GM12878 (cell line): ENCODE results near the gene COL9A3. TPM values are rescaled to one million over a fixed set of nuclear protein-coding genes. Genes with fewer than 3 reads are reported as not detected.

Experiments used
- ATAC-seq: fragments of 200-7000 bp; cut with Tn5 transposase; 3 replicates; pipeline ENCODE4 v1.9.1; 2020; ENCODE audit warnings: mild to moderate bottlenecking, moderate library complexity
- BruUV-seq: library from RNA; stranded (reverse); fragments of 400-500 nt; replicated peaks from 2 replicates; lab custom pipeline; 2021; lab: Mats Ljungman, UMichigan
- CTCF ChIA-PET: fragments of 300-600 bp; sonication (Branson Sonifier 250); formaldehyde crosslinking; extraction: SDS; loops from one replicate; lab custom pipeline; 2021; ENCODE audit warnings: inconsistent platforms; lab: Yijun Ruan, JAX
- POLR2A ChIA-PET: fragments of 350-600 bp; formaldehyde crosslinking; extraction: SDS; loops from one replicate; lab custom pipeline; 2021; ENCODE audit warnings: inconsistent platforms; lab: Charles Lee
- RAD21 ChIA-PET: fragments of 300-600 bp; sonication (Branson Sonifier 250); formaldehyde crosslinking; loops from one replicate; lab custom pipeline; 2023; ENCODE audit warnings: antibody characterized with exemption; ENCODE audit not compliant: unreplicated experiment; lab: Charles Lee
- SMC1A ChIA-PET: fragments of 300-600 bp; sonication (Branson Sonifier 250); formaldehyde crosslinking; loops from one replicate; lab custom pipeline; 2023; ENCODE audit not compliant: unreplicated experiment, uncharacterized antibody; lab: Charles Lee
- DNase-seq: peaks from one replicate; pipeline ENCODE4 v3.0.0-alpha.2; 2011; ENCODE audit warnings: low read depth, low spot score
- FAIRE-seq: peaks from 3 replicates; lab custom pipeline; 2011; peaks lifted over from hg19 to GRCh38; lab: Jason Lieb, UNC
- H2AFZ ChIP-seq: 2 replicates; pipeline ENCODE4 v1.6.0; 2011; ENCODE audit warnings: low read depth, low read length, control low read depth; ENCODE audit not compliant: control insufficient read depth
- H3K27ac ChIP-seq: 2 replicates; pipeline ENCODE4 v1.5.1; 2011; ENCODE audit warnings: control low read depth; ENCODE audit not compliant: control insufficient read depth, insufficient read depth
- H3K27me3 ChIP-seq, 2 experiments: replicated peaks in 1 of 2; 2 replicates each; pipeline versions ENCODE4 v1.6.0 to v1.6.1; 2011; ENCODE audit warnings: low read length in 1 of 2; ENCODE audit not compliant: control insufficient read depth in 2 of 2, insufficient read depth in 2 of 2
- H3K36me3 ChIP-seq, 2 experiments: 2 replicates each; pipeline ENCODE4 v1.5.1; 2011; ENCODE audit warnings: low read length in 1 of 2; ENCODE audit not compliant: control insufficient read depth in 2 of 2, insufficient read depth in 2 of 2
- H3K4me1 ChIP-seq: 2 replicates; pipeline ENCODE4 v1.6.1; 2011; ENCODE audit warnings: mild to moderate bottlenecking, low read length, moderate library complexity, mixed read lengths; ENCODE audit not compliant: control insufficient read depth, insufficient read depth
- H3K4me2 ChIP-seq: 2 replicates; pipeline ENCODE4 v1.6.0; 2011; ENCODE audit warnings: control low read depth; ENCODE audit not compliant: control insufficient read depth, insufficient read depth
- H3K4me3 ChIP-seq: fragments of 200-600 bp; sonication (generic); 2 replicates; pipeline ENCODE4 v1.5.1; 2016
- H3K79me2 ChIP-seq: 2 replicates; pipeline ENCODE4 v1.6.0; 2011; ENCODE audit warnings: low read length; ENCODE audit not compliant: control insufficient read depth, insufficient read depth
- H3K9ac ChIP-seq: 2 replicates; pipeline ENCODE4 v1.8.0; 2011; ENCODE audit warnings: low read length, control low read depth, mixed read lengths; ENCODE audit not compliant: control insufficient read depth, insufficient read depth
- H3K9me3 ChIP-seq: replicated peaks from 3 replicates; pipeline ENCODE4 v1.5.1; 2011; ENCODE audit warnings: mild to moderate bottlenecking, low read length; ENCODE audit not compliant: control insufficient read depth, insufficient read depth
- H4K20me1 ChIP-seq: 2 replicates; pipeline ENCODE4 v1.6.0; 2011; ENCODE audit not compliant: control insufficient read depth, insufficient read depth
- E2F4 ChIP-seq: IDR thresholded peaks from 2 replicates; pipeline ENCODE4 v1.6.1; 2012; ENCODE audit warnings: low read depth, low read length, improper control_type of control experiment
- MYC ChIP-seq: IDR thresholded peaks from 2 replicates; pipeline ENCODE4 v1.6.1; 2011; ENCODE audit warnings: mild to moderate bottlenecking, low read length, moderate library complexity, inconsistent platforms; ENCODE audit not compliant: insufficient read depth, insufficient replicate concordance, insufficient read length, severe bottlenecking
- NR2F1 ChIP-seq: fragments of 450-650 bp; conservative IDR thresholded peaks from 2 replicates; pipeline ENCODE4 v1.6.1; 2017; ENCODE audit warnings: mild to moderate bottlenecking
- POLR2A ChIP-seq: IDR thresholded peaks from 2 replicates; pipeline ENCODE4 v1.6.1; 2011; ENCODE audit warnings: low read depth, mild to moderate bottlenecking, low read length
- POLR2AphosphoS5 ChIP-seq: IDR thresholded peaks from 2 replicates; pipeline ENCODE4 v1.6.1; 2011; ENCODE audit warnings: mild to moderate bottlenecking, low read length, inconsistent platforms
- POU2F2 ChIP-seq: IDR thresholded peaks from 3 replicates; pipeline ENCODE4 v1.6.1; 2011; ENCODE audit warnings: low read depth, mild to moderate bottlenecking, low read length, borderline replicate concordance
- SP1 ChIP-seq: IDR thresholded peaks from one replicate; pipeline ENCODE4 v1.6.1; 2011; ENCODE audit warnings: low read depth, low read length
- YY1 ChIP-seq: IDR thresholded peaks from 2 replicates; pipeline ENCODE4 v1.6.1; 2011; ENCODE audit warnings: low read depth, mild to moderate bottlenecking, low read length
- ZNF622 ChIP-seq: fragments of 450-650 bp; IDR thresholded peaks from 2 replicates; pipeline ENCODE4 v1.6.1; 2017; ENCODE audit warnings: mild to moderate bottlenecking, inconsistent platforms
- WGBS: methylation state at CpG from one replicate; pipeline ENCODE4 v1.1.6; 2016; ENCODE audit warnings: low lambda C conversion rate; ENCODE audit not compliant: insufficient replicate concordance, insufficient coverage; ENCODE audit errors: missing lambda C conversion rate; 5-methylcytosine and 5-hydroxymethylcytosine counted together
- in situ Hi-C: fragments of 300-500 bp; cut with MboI; formaldehyde crosslinking; loops from 9 replicates; pipeline ENCODE4 v1.14.3; 2018; ENCODE audit warnings: mixed read lengths
- intact Hi-C: fragments of 100-400 bp; cut with micrococcal nuclease; formaldehyde crosslinking; loops from one replicate; pipeline ENCODE4 v1.14.2; 2022; ENCODE audit not compliant: unreplicated experiment
- polyA plus RNA-seq, 11 experiments: library from polyadenylated mRNA; depleted of rRNA in 4 of 11; unstranded in 6 of 11; stranded (reverse) in 5 of 11; fragments of >200 nt; fragmentation: Nextera tagmentation in 4 of 11; fragmentation: Illumina TruSeq in 1 of 11; extraction: Ambion mirVana in 4 of 11; extraction: Trizol in 1 of 11; gene quantifications; 1 replicate in 1 of 11; 2 replicates in 10 of 11; pipeline versions ENCODE4 v1.2.1 to v1.2.3, GENCODE V29; 2011 to 2016; ENCODE audit warnings: inconsistent platforms in 2 of 11, missing spikeins in 2 of 11, low read depth in 1 of 11
- total RNA-seq, 4 experiments: library from RNA; depleted of rRNA in 3 of 4; stranded (reverse); fragments of >200 nt in 3 of 4; fragmentation: Illumina TruSeq in 1 of 4; extraction: Trizol in 1 of 4; gene quantifications; 2 replicates each; pipeline versions ENCODE4 v1.2.1 to v1.2.3, GENCODE V29; 2013 to 2021

COL9A3 gene
- total and polyA plus RNA-seq, 10 of the 15 experiments (the other 5 are each of a cell fraction or from before 2014, with no cell fraction given), result 0.09 to 1.7 (median 0.63) TPM; not detected in 1

- Histone ChIP-seq H3K27ac (no peak overlapping the region), H3K4me1 (peaks cover 14% of the 10 kb centered on the region), H4K20me1 (no peaks in the 10 kb centered on the region), H3K4me2 (no peak overlapping the region), H3K9me3 (no peaks in the 10 kb centered on the region), H3K36me3 (no peaks in the 10 kb centered on the region), H2AFZ (no peak overlapping the region), H3K9ac (no peak overlapping the region), H3K27me3 (peaks cover 0 to 3% of the 10 kb centered on the region in 2 experiments; a peak in 2 of 4 replicates), H3K4me3 (no peak overlapping the region), H3K79me2 (no peaks in the 10 kb centered on the region)
- no peak for ATAC-seq
- BruUV-seq, result no TSS peak
- 75% methylated on average over 22 of the region's 22 CpGs for WGBS
- no peak for DNase-seq
- SMC1A ChIA-PET, result no interaction called here
- RAD21 ChIA-PET, result no interaction called here
- intact Hi-C loops (no loop called here), in situ Hi-C loops (no loop called here)
- POLR2A ChIA-PET, result no interaction called here
- CTCF ChIA-PET, result no interaction called here
- no peak for FAIRE-seq
- TF ChIP-seq MYC, result no peak
- TF ChIP-seq YY1, result no peak
- TF ChIP-seq NR2F1, result no peak
- TF ChIP-seq POU2F2, result no peak
- TF ChIP-seq SP1, result no peak
- no peak for TF ChIP-seq POLR2A
- TF ChIP-seq E2F4, result no peak
- no peak for TF ChIP-seq POLR2AphosphoS5
- no peak for TF ChIP-seq ZNF622
- TF ChIP-seq, all 136 proteins: peak for 0
These were observed 14.0 kb downstream of the COL9A3 start for GRCh38 chr20:62830821-62831220.
